ENCODE data around the gene SOX21.

The SOX21 gene

GRCh38 chr13:94674609-94675348, 37.6 kb downstream of the SOX21 start:
- DNase-seq, result peak; percentile 33 to 37

GRCh38 chr13:94673851-94674250, 38.5 kb downstream of the SOX21 start:
- no peak for DNase-seq

- DNase-seq, result no peak
Measured at GRCh38 chr13:94672400-94672799, 39.9 kb downstream of the SOX21 start.

DNA sequence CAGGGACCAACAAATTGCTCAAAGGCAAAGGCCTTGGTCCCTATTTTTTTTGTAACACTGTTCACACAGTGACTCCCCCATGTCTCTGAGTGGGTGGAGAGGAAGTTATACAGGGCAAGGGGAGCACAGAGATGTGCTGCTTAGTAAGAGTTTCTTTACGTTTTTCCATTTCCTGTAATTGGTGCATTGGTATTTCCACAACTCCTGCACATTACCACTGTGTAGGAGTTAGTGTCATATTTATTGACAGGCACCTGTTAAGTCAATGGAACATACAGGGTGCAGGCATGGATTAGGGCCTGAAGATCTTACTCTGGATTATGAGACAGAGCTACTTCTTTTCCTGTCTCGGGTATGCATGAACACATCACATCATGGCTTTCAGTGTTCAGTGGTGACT, 45.2 kb downstream of the SOX21 start:
- DNase-seq, result no peak

DNA sequence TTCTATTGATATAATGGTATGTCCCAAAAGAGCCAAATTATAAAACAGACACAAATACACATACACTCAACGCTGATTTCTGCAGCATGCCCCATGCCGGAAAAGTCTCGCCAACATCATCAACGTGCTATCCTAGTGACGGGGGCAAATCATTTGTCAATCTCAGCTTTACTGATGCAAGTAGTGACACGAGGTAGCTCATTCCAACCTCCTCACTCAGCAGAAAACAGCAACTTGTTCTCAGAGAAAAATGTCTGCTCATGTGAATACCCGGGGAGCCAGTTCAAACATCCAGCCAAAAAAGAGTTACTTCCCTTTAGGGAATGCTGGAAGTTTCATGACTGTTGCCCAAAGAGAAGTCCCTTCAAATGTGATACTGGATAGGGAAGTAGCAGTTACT, 46.3 kb downstream of the SOX21 start:
- DNase-seq, result no peak

DNA sequence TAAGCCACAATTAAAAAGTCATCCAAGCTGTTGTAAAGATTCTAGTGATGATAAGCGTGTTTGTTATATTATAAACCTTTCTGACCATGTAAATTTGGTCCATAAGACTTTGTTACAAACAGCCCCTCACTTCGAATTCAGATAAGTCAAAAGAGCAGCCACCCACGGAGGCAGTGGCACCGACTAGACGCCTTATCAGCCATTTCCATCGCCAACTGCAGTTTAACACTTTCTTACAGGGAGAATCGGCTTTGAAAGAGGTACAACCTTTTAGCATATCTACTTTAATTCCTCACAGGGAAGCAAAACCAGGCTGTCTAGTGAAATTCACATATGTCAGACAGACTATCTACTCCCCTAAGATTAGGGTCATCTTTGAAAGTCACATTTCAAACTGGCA, 47.5 kb downstream of the SOX21 start:
- DNase-seq, result no peak

DNA sequence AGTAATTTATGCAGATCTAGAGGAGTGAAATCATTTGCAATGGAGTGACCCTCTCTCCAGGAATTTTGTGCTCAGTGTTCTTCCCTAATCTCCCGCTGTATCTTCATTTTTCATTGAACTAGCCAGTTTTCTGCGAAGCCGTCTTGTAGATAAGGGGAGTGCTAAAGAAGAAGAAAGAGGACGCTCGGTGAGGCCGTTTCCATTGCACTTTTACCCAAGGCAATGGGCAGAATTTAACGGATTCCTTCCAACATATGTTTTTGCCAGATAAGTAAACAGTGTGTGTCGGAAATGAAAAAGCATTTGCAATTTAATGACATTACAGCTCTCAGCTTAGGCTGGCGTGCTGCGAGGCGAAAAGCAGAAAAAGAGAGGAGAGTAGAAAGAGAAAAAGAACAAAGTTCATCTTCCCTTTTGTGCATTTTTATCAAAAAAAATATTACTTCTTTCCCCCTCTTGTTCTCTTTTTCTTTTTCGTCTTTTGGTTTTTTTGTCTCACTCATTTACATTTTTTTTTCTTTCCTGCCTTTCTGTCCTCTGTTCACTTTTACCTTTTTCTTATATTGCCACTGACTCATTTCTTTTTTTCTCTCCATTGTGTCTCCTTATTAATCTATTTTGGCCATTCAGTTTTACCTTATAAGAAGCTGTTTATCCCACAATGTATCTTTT, 49.9 kb downstream of the SOX21 start:
- no peak for DNase-seq

DNA sequence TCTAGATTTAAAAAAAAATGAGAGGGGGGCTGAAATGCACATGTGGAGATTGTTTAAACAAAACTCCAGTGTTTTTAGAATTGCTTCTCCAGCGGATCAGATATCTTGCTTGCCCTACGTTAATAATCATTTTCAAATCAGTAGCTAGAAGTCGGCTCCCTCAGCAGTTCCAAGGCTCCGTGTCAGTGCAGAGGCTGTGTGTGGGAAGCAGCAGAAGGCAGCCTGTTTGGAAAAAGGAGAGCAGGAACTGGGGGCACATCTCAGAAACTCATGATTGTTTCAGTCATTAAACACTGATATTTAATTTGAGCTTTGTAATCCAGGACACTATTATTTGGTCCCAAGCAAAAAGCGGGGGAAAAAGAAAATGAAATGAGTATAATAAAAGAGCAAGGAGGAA, 50.9 kb downstream of the SOX21 start:
- DNase-seq, result no peak

DNA sequence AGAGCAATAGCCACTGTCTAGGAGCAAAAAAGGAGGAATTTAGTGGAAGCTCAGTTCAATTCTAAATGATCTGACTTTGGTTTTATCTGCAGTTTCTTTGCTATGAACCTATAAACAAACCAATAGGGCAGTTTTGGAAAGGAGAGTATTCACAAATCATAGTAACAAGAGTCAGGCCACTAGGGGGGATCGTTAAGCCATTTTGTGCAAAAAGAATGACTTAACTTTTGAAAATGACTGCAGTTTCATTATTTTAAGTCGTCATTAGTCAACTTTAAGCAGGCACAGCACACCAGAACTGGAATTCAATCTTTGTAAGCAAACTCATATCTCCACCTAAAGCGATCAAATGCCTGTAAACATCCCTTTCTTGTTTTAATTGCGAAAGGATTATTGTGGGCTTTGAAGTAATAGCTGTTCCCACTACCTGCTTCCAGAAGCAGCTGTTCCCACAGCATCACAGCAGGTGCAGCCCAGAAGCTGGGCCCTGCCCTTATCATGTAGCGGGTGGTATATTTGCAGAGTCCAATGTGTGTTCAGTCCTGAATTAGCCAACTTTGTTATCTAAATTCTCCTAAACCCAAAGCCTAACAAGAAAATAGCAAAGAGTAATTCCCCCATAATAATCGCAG, 51.5 kb downstream of the SOX21 start:
- DNase-seq, result peak in 1 of 2 experiments; percentile 28

Measured in AML-193 (cell line).